ENCODE data around the gene PHIP.

The PHIP gene

DNA sequence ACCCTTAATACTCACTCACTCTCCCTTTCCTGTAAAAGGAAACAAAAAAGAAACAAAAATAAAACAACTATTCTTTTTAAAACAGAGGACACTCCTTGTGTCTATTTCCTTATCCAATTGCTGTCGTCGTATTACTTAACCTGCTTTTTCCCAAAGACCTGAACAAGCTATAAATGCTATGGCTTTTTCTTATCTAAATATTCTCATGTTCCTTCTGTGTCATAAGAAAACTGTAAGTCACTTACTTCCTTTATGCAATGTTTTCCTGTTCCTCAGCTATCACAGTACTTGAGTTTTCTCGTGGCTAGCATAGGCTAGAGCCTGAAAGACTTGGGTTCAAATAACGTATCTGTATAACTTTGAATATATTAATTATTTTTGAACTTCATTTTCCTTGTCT lies 111.5 kb downstream of the PHIP start:
- Histone ChIP-seq H3K27ac (ENCODE audit: low read depth, low read length) (no peak overlapping the region), H3K36me3 (ENCODE audit: insufficient read depth, low read length) (peaks cover 99% of the 10 kb centered on the region), H3K27me3 (ENCODE audit: insufficient read depth, low read length) (no peaks in the 10 kb centered on the region), H3K4me3 (ENCODE audit: low read length) (no peak overlapping the region), H3K9ac (ENCODE audit: low read depth, low read length) (no peak overlapping the region), H3K4me1 (ENCODE audit: insufficient read depth, low read length) (no peaks in the 10 kb centered on the region), H3K9me3 (ENCODE audit: insufficient read depth, low read depth, low read length) (no peaks in the 10 kb centered on the region)
- 98% methylated on average over 3 of the region's 4 CpGs for WGBS

GRCh38 chr6:78962448-78962847 lies 115.6 kb downstream of the PHIP start:
- no peaks in the 10 kb centered on the region for H3K27me3 ChIP-seq (ENCODE audit: insufficient read depth, low read length)
- H3K4me1 ChIP-seq (ENCODE audit: insufficient read depth, low read length), result no peaks in the 10 kb centered on the region; the same call in 1 of the 2 replicates
- H3K27ac ChIP-seq (ENCODE audit: low read depth, low read length), result no peak overlapping the region
- H3K4me3 ChIP-seq (ENCODE audit: low read length), result no peak overlapping the region
- peaks cover 100% of the 10 kb centered on the region for H3K36me3 ChIP-seq (ENCODE audit: insufficient read depth, low read length)
- H3K9me3 ChIP-seq (ENCODE audit: insufficient read depth, low read depth, low read length), result no peaks in the 10 kb centered on the region
- H3K9ac ChIP-seq (ENCODE audit: low read depth, low read length), result no peak overlapping the region
- no CpG with 5 or more reads among the region's 1 CpG for WGBS

DNA sequence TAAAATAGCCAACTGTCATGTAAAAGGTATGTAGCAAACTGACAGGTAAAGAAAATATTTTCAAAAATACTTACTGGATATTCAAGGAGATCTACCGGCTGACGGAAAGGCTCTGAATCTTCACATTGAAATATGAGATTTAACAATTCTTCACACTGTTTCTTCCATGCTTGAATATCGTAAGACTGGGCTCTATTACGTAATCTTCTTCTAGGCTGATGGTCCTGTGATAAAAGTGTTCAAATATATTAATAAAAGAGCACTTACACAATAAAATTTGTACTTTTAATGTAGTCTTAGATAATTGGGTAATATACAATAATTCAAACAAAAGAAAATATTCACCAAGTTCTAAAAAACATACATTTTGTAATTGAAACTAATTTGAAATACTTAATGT lies 123.3 kb downstream of the PHIP start:
- Histone ChIP-seq H3K27ac (ENCODE audit: low read depth, low read length) (no peak overlapping the region), H3K4me3 (ENCODE audit: low read length) (no peak overlapping the region), H3K9ac (ENCODE audit: low read depth, low read length) (no peak overlapping the region), H3K9me3 (ENCODE audit: insufficient read depth, low read depth, low read length) (peaks cover 12% of the 10 kb centered on the region; the same call in 1 of the 2 replicates), H3K36me3 (ENCODE audit: insufficient read depth, low read length) (peaks cover 100% of the 10 kb centered on the region), H3K4me1 (ENCODE audit: insufficient read depth, low read length) (peaks cover 11% of the 10 kb centered on the region; the same call in 1 of the 2 replicates), H3K27me3 (ENCODE audit: insufficient read depth, low read length) (no peaks in the 10 kb centered on the region)
- 100% methylated on average over 3 of the region's 4 CpGs for WGBS

DNA sequence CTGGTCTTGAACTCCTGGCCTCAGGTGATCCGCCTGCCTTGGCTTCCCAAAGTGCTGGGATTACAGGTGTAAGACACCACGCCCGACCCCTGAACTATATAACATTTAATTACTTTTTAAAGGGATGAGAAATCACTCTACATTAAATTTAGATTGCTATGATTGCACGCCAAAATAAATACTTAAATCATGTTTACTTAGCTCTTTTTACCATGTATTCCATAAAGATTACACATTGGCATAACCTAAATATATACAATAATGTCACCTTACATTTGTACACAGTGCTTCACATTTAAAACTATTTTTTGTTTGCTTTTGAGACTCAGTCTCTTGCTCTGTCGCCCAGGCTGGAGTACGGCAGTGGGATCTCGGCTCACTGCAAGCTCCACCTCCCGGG lies 124.3 kb downstream of the PHIP start:
- H3K27me3 ChIP-seq (ENCODE audit: insufficient read depth, low read length), result no peaks in the 10 kb centered on the region
- H3K4me3 ChIP-seq (ENCODE audit: low read length), result no peak overlapping the region
- whole genome bisulfite sequencing, result 98% methylated on average over 6 of the region's 8 CpGs
- no peak overlapping the region for H3K27ac ChIP-seq (ENCODE audit: low read depth, low read length)
- peaks cover 21% of the 10 kb centered on the region for H3K9me3 ChIP-seq (ENCODE audit: insufficient read depth, low read depth, low read length)
- peaks cover 11% of the 10 kb centered on the region; the same call in 1 of the 2 replicates for H3K4me1 ChIP-seq (ENCODE audit: insufficient read depth, low read length)
- no peak overlapping the region for H3K9ac ChIP-seq (ENCODE audit: low read depth, low read length)
- H3K36me3 ChIP-seq (ENCODE audit: insufficient read depth, low read length), result peaks cover 100% of the 10 kb centered on the region

DNA sequence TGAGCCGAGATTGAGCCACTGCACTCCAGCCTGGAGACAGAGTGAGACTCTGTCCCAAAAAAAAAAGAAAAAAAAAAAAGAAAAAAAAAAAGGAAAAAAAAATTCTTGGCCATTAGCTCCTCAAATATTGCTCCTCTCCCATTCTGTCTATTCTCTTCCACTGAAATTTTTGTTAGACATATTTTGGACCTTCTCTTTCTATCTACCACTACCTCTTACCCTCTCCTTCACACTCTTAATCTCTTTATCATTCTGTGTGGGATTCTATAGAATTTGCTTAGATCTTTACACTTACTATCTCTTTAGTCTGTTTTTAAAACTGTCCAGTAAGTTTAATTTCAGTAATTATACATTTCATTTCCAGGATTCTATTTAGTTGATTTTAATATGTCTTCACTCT lies 125.7 kb downstream of the PHIP start:
- H3K9me3 ChIP-seq (ENCODE audit: insufficient read depth, low read depth, low read length), result peaks cover 23% of the 10 kb centered on the region
- peaks cover 11% of the 10 kb centered on the region; the same call in 1 of the 2 replicates for H3K4me1 ChIP-seq (ENCODE audit: insufficient read depth, low read length)
- H3K27ac ChIP-seq (ENCODE audit: low read depth, low read length), result no peak overlapping the region
- H3K4me3 ChIP-seq (ENCODE audit: low read length), result no peak overlapping the region
- H3K9ac ChIP-seq (ENCODE audit: low read depth, low read length), result no peak overlapping the region
- H3K36me3 ChIP-seq (ENCODE audit: insufficient read depth, low read length), result peaks cover 100% of the 10 kb centered on the region
- 93% methylated on average over 1 of the region's 1 CpG for WGBS
- H3K27me3 ChIP-seq (ENCODE audit: insufficient read depth, low read length), result no peaks in the 10 kb centered on the region

DNA sequence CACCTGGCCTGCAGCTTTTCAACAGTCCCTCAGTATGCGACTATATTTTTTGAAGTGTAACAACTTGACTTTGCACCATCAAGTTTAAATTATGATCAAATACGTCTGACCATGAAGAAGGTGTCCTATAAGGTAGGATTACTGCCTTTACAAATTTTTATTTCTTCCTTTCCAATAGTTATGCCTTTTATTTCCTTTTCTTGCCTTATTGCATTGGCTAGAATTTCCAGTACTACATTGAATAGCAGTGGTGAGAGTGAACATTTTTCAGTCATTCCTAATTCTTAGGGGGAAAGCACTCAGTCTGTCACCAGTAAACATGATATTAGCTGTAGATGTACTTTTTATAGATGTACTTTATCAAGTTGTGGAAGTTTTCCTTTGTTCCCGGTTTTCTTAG lies 129.3 kb downstream of the PHIP start:
- peaks cover 23% of the 10 kb centered on the region for H3K9me3 ChIP-seq (ENCODE audit: insufficient read depth, low read depth, low read length)
- H3K9ac ChIP-seq (ENCODE audit: low read depth, low read length), result no peak overlapping the region
- no peaks in the 10 kb centered on the region for H3K4me1 ChIP-seq (ENCODE audit: insufficient read depth, low read length)
- WGBS, result 96% methylated on average over 2 of the region's 3 CpGs
- H3K4me3 ChIP-seq (ENCODE audit: low read length), result no peak overlapping the region
- no peak overlapping the region for H3K27ac ChIP-seq (ENCODE audit: low read depth, low read length)
- peaks cover 100% of the 10 kb centered on the region for H3K36me3 ChIP-seq (ENCODE audit: insufficient read depth, low read length)
- H3K27me3 ChIP-seq (ENCODE audit: insufficient read depth, low read length), result no peaks in the 10 kb centered on the region

DNA sequence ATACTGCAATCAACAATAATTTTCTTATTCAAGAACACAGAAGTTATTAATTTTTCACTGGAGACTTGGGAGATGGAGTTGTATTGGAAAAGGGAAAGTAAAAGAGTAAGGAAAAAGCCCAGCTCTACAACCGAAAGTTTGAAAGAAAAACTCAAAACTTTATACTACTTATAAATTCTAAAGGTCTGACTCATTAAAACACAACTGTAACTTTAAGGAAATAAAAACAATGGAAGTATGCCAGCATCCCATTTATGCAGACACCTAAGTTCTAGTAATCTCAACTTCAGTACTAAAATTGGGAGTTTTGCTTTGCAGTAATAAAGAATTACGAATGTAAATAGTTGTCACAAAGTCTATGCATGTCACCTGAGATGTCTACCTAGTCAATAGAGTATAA lies 130.1 kb downstream of the PHIP start:
- Histone ChIP-seq H3K9me3 (ENCODE audit: insufficient read depth, low read depth, low read length) (peaks cover 23% of the 10 kb centered on the region), H3K36me3 (ENCODE audit: insufficient read depth, low read length) (peaks cover 100% of the 10 kb centered on the region), H3K4me3 (ENCODE audit: low read length) (no peak overlapping the region), H3K27me3 (ENCODE audit: insufficient read depth, low read length) (no peaks in the 10 kb centered on the region), H3K27ac (ENCODE audit: low read depth, low read length) (no peak overlapping the region), H3K4me1 (ENCODE audit: insufficient read depth, low read length) (no peaks in the 10 kb centered on the region), H3K9ac (ENCODE audit: low read depth, low read length) (no peak overlapping the region)
- 100% methylated on average over 2 of the region's 2 CpGs for WGBS

- peaks cover 23% of the 10 kb centered on the region for H3K9me3 ChIP-seq (ENCODE audit: insufficient read depth, low read depth, low read length)
- H3K27ac ChIP-seq (ENCODE audit: low read depth, low read length), result no peak overlapping the region
- no peaks in the 10 kb centered on the region for H3K4me1 ChIP-seq (ENCODE audit: insufficient read depth, low read length)
- no peaks in the 10 kb centered on the region for H3K27me3 ChIP-seq (ENCODE audit: insufficient read depth, low read length)
- no peak overlapping the region for H3K4me3 ChIP-seq (ENCODE audit: low read length)
- no peak overlapping the region for H3K9ac ChIP-seq (ENCODE audit: low read depth, low read length)
- WGBS, result 100% methylated on average over 2 of the region's 2 CpGs
- peaks cover 100% of the 10 kb centered on the region for H3K36me3 ChIP-seq (ENCODE audit: insufficient read depth, low read length)
These were observed 130.5 kb downstream of the PHIP start for GRCh38 chr6:78947529-78947928.

DNA sequence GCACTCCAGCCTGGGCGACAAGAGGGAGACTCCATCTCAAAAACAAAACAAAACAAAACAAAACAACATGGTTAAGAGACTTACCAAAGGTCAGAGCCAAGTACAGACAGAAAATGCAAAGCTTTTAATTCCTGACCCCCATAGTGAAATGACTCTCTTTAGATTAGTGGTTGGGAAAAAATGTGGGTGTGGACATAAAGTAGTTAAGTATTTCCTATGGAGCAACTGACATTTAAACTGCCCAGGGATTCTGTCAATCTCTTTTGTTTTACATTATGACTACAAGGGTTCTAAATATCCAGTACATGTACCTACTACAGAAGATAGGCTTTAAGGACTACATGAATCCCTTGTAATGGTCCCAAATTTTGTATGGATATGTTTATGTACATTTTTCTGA lies 135.6 kb downstream of the PHIP start:
- WGBS, result 100% methylated on average over 1 of the region's 1 CpG
- no peak overlapping the region for H3K4me3 ChIP-seq (ENCODE audit: low read length)
- no peak overlapping the region for H3K9ac ChIP-seq (ENCODE audit: low read depth, low read length)
- H3K27me3 ChIP-seq (ENCODE audit: insufficient read depth, low read length), result no peaks in the 10 kb centered on the region
- no peak overlapping the region for H3K27ac ChIP-seq (ENCODE audit: low read depth, low read length)
- no peaks in the 10 kb centered on the region for H3K4me1 ChIP-seq (ENCODE audit: insufficient read depth, low read length)
- H3K36me3 ChIP-seq (ENCODE audit: insufficient read depth, low read length), result peaks cover 98% of the 10 kb centered on the region
- H3K9me3 ChIP-seq (ENCODE audit: insufficient read depth, low read depth, low read length), result no peaks in the 10 kb centered on the region

GRCh38 chr6:78936515-78936914 lies 141.5 kb downstream of the PHIP start:
- Histone ChIP-seq H3K4me1 (ENCODE audit: insufficient read depth, low read length) (no peaks in the 10 kb centered on the region), H3K36me3 (ENCODE audit: insufficient read depth, low read length) (peaks cover 57% of the 10 kb centered on the region), H3K9me3 (ENCODE audit: insufficient read depth, low read depth, low read length) (no peaks in the 10 kb centered on the region), H3K9ac (ENCODE audit: low read depth, low read length) (no peak overlapping the region), H3K27me3 (ENCODE audit: insufficient read depth, low read length) (no peaks in the 10 kb centered on the region), H3K4me3 (ENCODE audit: low read length) (no peak overlapping the region), H3K27ac (ENCODE audit: low read depth, low read length) (no peak overlapping the region)
- 98% methylated on average over 2 of the region's 2 CpGs for WGBS

- H3K9me3 ChIP-seq (ENCODE audit: insufficient read depth, low read depth, low read length), result no peaks in the 10 kb centered on the region
- no peaks in the 10 kb centered on the region for H3K27me3 ChIP-seq (ENCODE audit: insufficient read depth, low read length)
- WGBS, result 94% methylated on average over 1 of the region's 2 CpGs
- no peak overlapping the region for H3K27ac ChIP-seq (ENCODE audit: low read depth, low read length)
- H3K36me3 ChIP-seq (ENCODE audit: insufficient read depth, low read length), result peaks cover 47% of the 10 kb centered on the region
- H3K4me3 ChIP-seq (ENCODE audit: low read length), result no peak overlapping the region
- no peak overlapping the region for H3K9ac ChIP-seq (ENCODE audit: low read depth, low read length)
- H3K4me1 ChIP-seq (ENCODE audit: insufficient read depth, low read length), result no peaks in the 10 kb centered on the region
These were observed 142.5 kb downstream of the PHIP start for GRCh38 chr6:78935553-78935952.

GRCh38 chr6:78925317-78925716 lies 152.7 kb downstream of the PHIP start:
- H3K36me3 ChIP-seq (ENCODE audit: insufficient read depth, low read length), result no peaks in the 10 kb centered on the region
- no peak overlapping the region for H3K27ac ChIP-seq (ENCODE audit: low read depth, low read length)
- no peaks in the 10 kb centered on the region for H3K4me1 ChIP-seq (ENCODE audit: insufficient read depth, low read length)
- H3K9me3 ChIP-seq (ENCODE audit: insufficient read depth, low read depth, low read length), result peaks cover 5% of the 10 kb centered on the region; the same call in 1 of the 2 replicates
- H3K9ac ChIP-seq (ENCODE audit: low read depth, low read length), result no peak overlapping the region
- 95% methylated on average over 3 of the region's 3 CpGs for WGBS
- no peaks in the 10 kb centered on the region for H3K27me3 ChIP-seq (ENCODE audit: insufficient read depth, low read length)
- H3K4me3 ChIP-seq (ENCODE audit: low read length), result no peak overlapping the region

Data from HUES64 (cell line).